Neural progenitor cell (in vitro differentiated cells): Measurements from ENCODE around the gene MAOB.

ENCODE experiments used
- EZH2 ChIP-seq: fragments of 200-600 bp; sonication (generic); IDR thresholded peaks from 2 replicates; pipeline ENCODE4 v1.6.1; 2017; ENCODE audit warnings: antibody characterized with exemption, mild to moderate bottlenecking, moderate library complexity
- TF ChIP-seq, protein P1 (sequence below): fragments of 200-600 bp; sonication (generic); IDR thresholded peaks from 2 replicates; pipeline ENCODE4 v1.5.1; 2017; ENCODE audit warnings: antibody characterized with exemption, mild to moderate bottlenecking

DNA sequence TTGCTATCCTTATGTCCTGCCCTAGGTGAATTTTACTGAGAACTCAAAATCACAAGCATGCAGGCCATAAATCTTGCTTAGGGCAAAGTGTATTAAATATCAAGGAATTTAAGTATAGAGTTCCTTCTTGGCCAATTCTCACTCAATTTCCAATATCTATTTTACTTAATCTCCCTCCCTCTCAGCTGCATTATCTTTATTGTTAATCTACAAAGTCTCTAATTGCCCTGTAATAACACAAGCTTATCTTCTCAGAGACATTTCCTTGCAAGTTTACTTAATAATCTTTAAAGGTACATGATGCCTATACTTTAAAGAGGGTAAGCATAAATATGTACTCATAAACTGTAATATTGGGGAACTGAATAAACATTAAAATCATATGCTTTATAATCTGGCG lies 26.9 kb upstream of the MAOB start:
- TF ChIP-seq, protein P1, sequence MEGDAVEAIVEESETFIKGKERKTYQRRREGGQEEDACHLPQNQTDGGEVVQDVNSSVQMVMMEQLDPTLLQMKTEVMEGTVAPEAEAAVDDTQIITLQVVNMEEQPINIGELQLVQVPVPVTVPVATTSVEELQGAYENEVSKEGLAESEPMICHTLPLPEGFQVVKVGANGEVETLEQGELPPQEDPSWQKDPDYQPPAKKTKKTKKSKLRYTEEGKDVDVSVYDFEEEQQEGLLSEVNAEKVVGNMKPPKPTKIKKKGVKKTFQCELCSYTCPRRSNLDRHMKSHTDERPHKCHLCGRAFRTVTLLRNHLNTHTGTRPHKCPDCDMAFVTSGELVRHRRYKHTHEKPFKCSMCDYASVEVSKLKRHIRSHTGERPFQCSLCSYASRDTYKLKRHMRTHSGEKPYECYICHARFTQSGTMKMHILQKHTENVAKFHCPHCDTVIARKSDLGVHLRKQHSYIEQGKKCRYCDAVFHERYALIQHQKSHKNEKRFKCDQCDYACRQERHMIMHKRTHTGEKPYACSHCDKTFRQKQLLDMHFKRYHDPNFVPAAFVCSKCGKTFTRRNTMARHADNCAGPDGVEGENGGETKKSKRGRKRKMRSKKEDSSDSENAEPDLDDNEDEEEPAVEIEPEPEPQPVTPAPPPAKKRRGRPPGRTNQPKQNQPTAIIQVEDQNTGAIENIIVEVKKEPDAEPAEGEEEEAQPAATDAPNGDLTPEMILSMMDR = no peak
- TF ChIP-seq EZH2 = no peak
